Hepatocyte (in vitro differentiated cells): ENCODE data around the gene GRID2.

Experiments
- EZH2 ChIP-seq: fragments of 200-600 bp; sonication (generic); IDR thresholded peaks from 2 replicates; pipeline ENCODE4 v1.6.1; 2016; ENCODE audit warnings: antibody characterized with exemption, mild to moderate bottlenecking, borderline replicate concordance
- EZH2phosphoT487 ChIP-seq: fragments of 200-600 bp; sonication (generic); IDR thresholded peaks from one replicate; pipeline ENCODE4 v1.6.1; 2018; ENCODE audit warnings: antibody characterized with exemption, mild to moderate bottlenecking, low read depth, moderate library complexity; ENCODE audit not compliant: unreplicated experiment, severe bottlenecking
- TF ChIP-seq, protein P1 (sequence below): fragments of 200-600 bp; sonication (generic); IDR thresholded peaks from 2 replicates; pipeline ENCODE4 v1.5.1; 2016; ENCODE audit warnings: antibody characterized with exemption, mild to moderate bottlenecking; ENCODE audit not compliant: poor library complexity

DNA sequence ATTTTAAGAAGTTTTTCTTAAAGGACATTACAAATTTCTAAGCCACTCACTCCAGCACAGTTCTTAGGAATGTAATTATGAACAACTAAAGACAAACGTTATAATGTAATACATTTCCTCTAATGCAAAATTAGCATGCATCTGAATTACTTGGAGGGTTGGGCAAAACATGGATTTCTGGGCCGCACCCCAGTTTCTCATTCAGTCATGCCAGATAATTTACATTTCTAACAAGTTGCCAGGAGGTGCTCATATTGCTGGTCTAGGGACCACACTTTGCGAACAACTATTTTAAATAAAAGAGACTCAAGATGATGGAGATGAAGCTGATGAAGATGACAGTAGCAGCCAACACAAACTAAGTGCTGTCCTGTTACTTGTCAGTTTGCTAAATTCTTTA is 840.1 kb downstream of the GRID2 start:
- TF ChIP-seq, protein P1, sequence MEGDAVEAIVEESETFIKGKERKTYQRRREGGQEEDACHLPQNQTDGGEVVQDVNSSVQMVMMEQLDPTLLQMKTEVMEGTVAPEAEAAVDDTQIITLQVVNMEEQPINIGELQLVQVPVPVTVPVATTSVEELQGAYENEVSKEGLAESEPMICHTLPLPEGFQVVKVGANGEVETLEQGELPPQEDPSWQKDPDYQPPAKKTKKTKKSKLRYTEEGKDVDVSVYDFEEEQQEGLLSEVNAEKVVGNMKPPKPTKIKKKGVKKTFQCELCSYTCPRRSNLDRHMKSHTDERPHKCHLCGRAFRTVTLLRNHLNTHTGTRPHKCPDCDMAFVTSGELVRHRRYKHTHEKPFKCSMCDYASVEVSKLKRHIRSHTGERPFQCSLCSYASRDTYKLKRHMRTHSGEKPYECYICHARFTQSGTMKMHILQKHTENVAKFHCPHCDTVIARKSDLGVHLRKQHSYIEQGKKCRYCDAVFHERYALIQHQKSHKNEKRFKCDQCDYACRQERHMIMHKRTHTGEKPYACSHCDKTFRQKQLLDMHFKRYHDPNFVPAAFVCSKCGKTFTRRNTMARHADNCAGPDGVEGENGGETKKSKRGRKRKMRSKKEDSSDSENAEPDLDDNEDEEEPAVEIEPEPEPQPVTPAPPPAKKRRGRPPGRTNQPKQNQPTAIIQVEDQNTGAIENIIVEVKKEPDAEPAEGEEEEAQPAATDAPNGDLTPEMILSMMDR = no peak
- TF ChIP-seq EZH2 = no peak
- TF ChIP-seq EZH2phosphoT487 = no peak
